ENCODE measurements around the gene TMEM255B.

GRCh38 chr13:113862931-113863523 is 104.0 kb downstream of the TMEM255B start:
- TF ChIP-seq, protein P1, sequence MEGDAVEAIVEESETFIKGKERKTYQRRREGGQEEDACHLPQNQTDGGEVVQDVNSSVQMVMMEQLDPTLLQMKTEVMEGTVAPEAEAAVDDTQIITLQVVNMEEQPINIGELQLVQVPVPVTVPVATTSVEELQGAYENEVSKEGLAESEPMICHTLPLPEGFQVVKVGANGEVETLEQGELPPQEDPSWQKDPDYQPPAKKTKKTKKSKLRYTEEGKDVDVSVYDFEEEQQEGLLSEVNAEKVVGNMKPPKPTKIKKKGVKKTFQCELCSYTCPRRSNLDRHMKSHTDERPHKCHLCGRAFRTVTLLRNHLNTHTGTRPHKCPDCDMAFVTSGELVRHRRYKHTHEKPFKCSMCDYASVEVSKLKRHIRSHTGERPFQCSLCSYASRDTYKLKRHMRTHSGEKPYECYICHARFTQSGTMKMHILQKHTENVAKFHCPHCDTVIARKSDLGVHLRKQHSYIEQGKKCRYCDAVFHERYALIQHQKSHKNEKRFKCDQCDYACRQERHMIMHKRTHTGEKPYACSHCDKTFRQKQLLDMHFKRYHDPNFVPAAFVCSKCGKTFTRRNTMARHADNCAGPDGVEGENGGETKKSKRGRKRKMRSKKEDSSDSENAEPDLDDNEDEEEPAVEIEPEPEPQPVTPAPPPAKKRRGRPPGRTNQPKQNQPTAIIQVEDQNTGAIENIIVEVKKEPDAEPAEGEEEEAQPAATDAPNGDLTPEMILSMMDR (conservative IDR thresholded peaks at IDR 0.05; ENCODE audit: low read length), result no peak
- no peak for TF ChIP-seq EZH2phosphoT487 (IDR thresholded peaks at IDR 0.05; ENCODE audit: borderline replicate concordance)
